Activated T-cell treated with anti-CD3 and anti-CD28 coated beads, Interleukin-2, amount 50 U/mL, for 4 hours (primary cell): ENCODE measurements around the gene OSBPL9. TPM values are rescaled to one million over a fixed set of nuclear protein-coding genes. Genes with fewer than 3 reads are reported as not detected.
"Not testable (repeated sequence)": the region's sequence is repeated elsewhere in the genome, so short reads cannot be mapped to it uniquely, and the experiment has no call there.

ENCODE experiments used
- ATAC-seq, 2 donors: fragments of 200-7000 bp; cut with Tn5 transposase; one replicate each; pipeline ENCODE4 v1.10.0; 2021
- DNase-seq: peaks from one replicate; pipeline ENCODE4 v3.0.0-alpha.2; 2020
- H3K27me3 Mint-ChIP-seq: one replicate; pipeline ENCODE4 v1.8.0; 2021; ENCODE audit warnings: low read depth, mixed read lengths
- H3K36me3 Mint-ChIP-seq: one replicate; pipeline ENCODE4 v1.8.0; 2022; ENCODE audit warnings: mixed read lengths; ENCODE audit not compliant: insufficient read depth
- H3K4me1 Mint-ChIP-seq: one replicate; pipeline ENCODE4 v1.8.0; 2021; ENCODE audit warnings: low read depth, mixed read lengths
- H3K4me3 Mint-ChIP-seq: one replicate; pipeline ENCODE4 v1.8.0; 2021; ENCODE audit warnings: mild to moderate bottlenecking, moderate library complexity, mixed read lengths
- H3K9me3 Mint-ChIP-seq: one replicate; pipeline ENCODE4 v1.8.0; 2021; ENCODE audit warnings: mixed read lengths
- total RNA-seq, 3 donors: library from RNA; stranded (reverse); gene quantifications; one replicate each; pipeline ENCODE4 v1.2.1, GENCODE V29; 2021

OSBPL9 gene
- total RNA-seq, 3 donors from 2014 or later = 29.6 to 31.9 (median 31.5) TPM

- no peaks in the 10 kb centered on the region for H3K9me3 Mint-ChIP-seq
- H3K36me3 Mint-ChIP-seq = no peaks in the 10 kb centered on the region
- ATAC-seq (peak; percentile 12 to 14), DNase-seq (no peak)
- no peaks in the 10 kb centered on the region for H3K27me3 Mint-ChIP-seq
- peak overlapping the region; percentile 88 for H3K4me3 Mint-ChIP-seq
- H3K4me1 Mint-ChIP-seq = peaks cover 45% of the 10 kb centered on the region
Observed at GRCh38 chr1:51729824-51730301, 113.0 kb downstream of the OSBPL9 start.

GRCh38 chr1:51731998-51732397 is 115.1 kb downstream of the OSBPL9 start:
- no peaks in the 10 kb centered on the region for H3K36me3 Mint-ChIP-seq
- H3K4me1 Mint-ChIP-seq = peaks cover 60% of the 10 kb centered on the region
- no peaks in the 10 kb centered on the region for H3K27me3 Mint-ChIP-seq
- H3K4me3 Mint-ChIP-seq = no peak overlapping the region
- ATAC-seq (no peak), DNase-seq (no peak)
- no peaks in the 10 kb centered on the region for H3K9me3 Mint-ChIP-seq

- ATAC-seq (no peak), DNase-seq (no peak)
- Mint-ChIP-seq H3K9me3 (no peaks in the 10 kb centered on the region), H3K27me3 (no peaks in the 10 kb centered on the region), H3K4me1 (peaks cover 59% of the 10 kb centered on the region), H3K36me3 (no peaks in the 10 kb centered on the region), H3K4me3 (no peak overlapping the region)
Observed at GRCh38 chr1:51732701-51733425, 116.0 kb downstream of the OSBPL9 start.

- H3K36me3 Mint-ChIP-seq, H3K27me3 Mint-ChIP-seq, DNase-seq, ATAC-seq, H3K9me3 Mint-ChIP-seq, H3K4me3 Mint-ChIP-seq: not testable (repeated sequence)
- peaks cover 55% of the 10 kb centered on the region for H3K4me1 Mint-ChIP-seq
Observed at GRCh38 chr1:51733426-51733774, 116.5 kb downstream of the OSBPL9 start.

GRCh38 chr1:51733793-51734522 is 117.1 kb downstream of the OSBPL9 start:
- no peaks in the 10 kb centered on the region for H3K27me3 Mint-ChIP-seq
- no peak for DNase-seq
- H3K9me3 Mint-ChIP-seq = no peaks in the 10 kb centered on the region
- H3K36me3 Mint-ChIP-seq = no peaks in the 10 kb centered on the region
- no peak for ATAC-seq
- H3K4me1 Mint-ChIP-seq = peaks cover 50% of the 10 kb centered on the region
- H3K4me3 Mint-ChIP-seq = no peak overlapping the region

GRCh38 chr1:51734896-51735745 is 118.2 kb downstream of the OSBPL9 start:
- Mint-ChIP-seq H3K36me3 (no peaks in the 10 kb centered on the region), H3K4me3 (no peak overlapping the region), H3K27me3 (no peaks in the 10 kb centered on the region), H3K4me1 (peaks cover 51% of the 10 kb centered on the region), H3K9me3 (no peaks in the 10 kb centered on the region)
- DNase-seq (no peak), ATAC-seq (no peak)

GRCh38 chr1:51735746-51736254 is 118.9 kb downstream of the OSBPL9 start:
- H3K9me3 Mint-ChIP-seq = no peaks in the 10 kb centered on the region
- DNase-seq (no peak), ATAC-seq (no peak)
- no peaks in the 10 kb centered on the region for H3K36me3 Mint-ChIP-seq
- H3K4me1 Mint-ChIP-seq = peaks cover 49% of the 10 kb centered on the region
- no peaks in the 10 kb centered on the region for H3K27me3 Mint-ChIP-seq
- no peak overlapping the region for H3K4me3 Mint-ChIP-seq

- ATAC-seq = no peak
- Mint-ChIP-seq H3K4me3 (no peak overlapping the region), H3K36me3 (peaks cover under 1% of the 10 kb centered on the region), H3K4me1 (peaks cover 49% of the 10 kb centered on the region), H3K9me3 (no peaks in the 10 kb centered on the region), H3K27me3 (no peaks in the 10 kb centered on the region)
- no peak for DNase-seq
Observed at GRCh38 chr1:51736702-51737101, 119.8 kb downstream of the OSBPL9 start.

GRCh38 chr1:51738681-51739080 is 121.8 kb downstream of the OSBPL9 start:
- no peaks in the 10 kb centered on the region for H3K27me3 Mint-ChIP-seq
- H3K36me3 Mint-ChIP-seq = peaks cover 7% of the 10 kb centered on the region
- H3K9me3 Mint-ChIP-seq = no peaks in the 10 kb centered on the region
- DNase-seq (no peak), ATAC-seq (no peak)
- H3K4me1 Mint-ChIP-seq = peaks cover 45% of the 10 kb centered on the region
- no peak overlapping the region for H3K4me3 Mint-ChIP-seq

GRCh38 chr1:51740652-51741051 is 123.8 kb downstream of the OSBPL9 start:
- Mint-ChIP-seq H3K4me1 (peaks cover 35% of the 10 kb centered on the region), H3K9me3 (no peaks in the 10 kb centered on the region), H3K36me3 (peaks cover 7% of the 10 kb centered on the region), H3K27me3 (no peaks in the 10 kb centered on the region), H3K4me3 (no peak overlapping the region)
- ATAC-seq (no peak), DNase-seq (no peak)

GRCh38 chr1:51741121-51741681 is 124.3 kb downstream of the OSBPL9 start:
- peaks cover 31% of the 10 kb centered on the region for H3K4me1 Mint-ChIP-seq
- H3K4me3 Mint-ChIP-seq = no peak overlapping the region
- no peak for DNase-seq
- no peaks in the 10 kb centered on the region for H3K27me3 Mint-ChIP-seq
- peaks cover 7% of the 10 kb centered on the region for H3K36me3 Mint-ChIP-seq
- ATAC-seq = no peak
- no peaks in the 10 kb centered on the region for H3K9me3 Mint-ChIP-seq

- H3K27me3 Mint-ChIP-seq = no peaks in the 10 kb centered on the region
- no peaks in the 10 kb centered on the region for H3K9me3 Mint-ChIP-seq
- H3K4me3 Mint-ChIP-seq = no peak overlapping the region
- ATAC-seq (no peak), DNase-seq (no peak)
- H3K4me1 Mint-ChIP-seq = peaks cover 22% of the 10 kb centered on the region
- H3K36me3 Mint-ChIP-seq = peaks cover 10% of the 10 kb centered on the region
Observed at GRCh38 chr1:51744506-51745303, 127.8 kb downstream of the OSBPL9 start.

GRCh38 chr1:51745304-51745570 is 128.3 kb downstream of the OSBPL9 start:
- Mint-ChIP-seq H3K4me1 (peaks cover 17% of the 10 kb centered on the region), H3K9me3 (no peaks in the 10 kb centered on the region), H3K27me3 (no peaks in the 10 kb centered on the region), H3K4me3 (no peak overlapping the region), H3K36me3 (peaks cover 10% of the 10 kb centered on the region)
- ATAC-seq (no peak), DNase-seq (no peak)
